Right hindlimb (tissue), 1 donor: ENCODE measurements around the gene CEACAM7.
"Not testable (repeated sequence)": the region's sequence is repeated elsewhere in the genome, so short reads cannot be mapped to it uniquely, and the experiment has no call there.

Experiments
- DNase-seq: peaks from one replicate; pipeline ENCODE4 v3.0.0-alpha.2; 2018

CEACAM7 gene

DNA sequence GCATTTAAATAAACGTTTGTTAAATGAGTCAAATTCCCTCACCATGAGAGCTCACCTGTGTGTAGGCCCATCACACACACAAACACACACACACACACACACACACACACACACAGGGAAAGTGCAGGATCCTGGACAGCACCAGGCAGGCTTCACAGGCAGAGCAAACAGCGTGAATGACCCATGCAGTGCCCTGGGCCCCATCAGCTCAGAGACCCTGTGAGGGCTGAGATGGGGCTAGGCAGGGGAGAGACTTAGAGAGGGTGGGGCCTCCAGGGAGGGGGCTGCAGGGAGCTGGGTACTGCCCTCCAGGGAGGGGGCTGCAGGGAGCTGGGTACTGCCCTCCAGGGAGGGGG lies 11.9 kb upstream of the CEACAM7 start:
- no peak for DNase-seq

DNA sequence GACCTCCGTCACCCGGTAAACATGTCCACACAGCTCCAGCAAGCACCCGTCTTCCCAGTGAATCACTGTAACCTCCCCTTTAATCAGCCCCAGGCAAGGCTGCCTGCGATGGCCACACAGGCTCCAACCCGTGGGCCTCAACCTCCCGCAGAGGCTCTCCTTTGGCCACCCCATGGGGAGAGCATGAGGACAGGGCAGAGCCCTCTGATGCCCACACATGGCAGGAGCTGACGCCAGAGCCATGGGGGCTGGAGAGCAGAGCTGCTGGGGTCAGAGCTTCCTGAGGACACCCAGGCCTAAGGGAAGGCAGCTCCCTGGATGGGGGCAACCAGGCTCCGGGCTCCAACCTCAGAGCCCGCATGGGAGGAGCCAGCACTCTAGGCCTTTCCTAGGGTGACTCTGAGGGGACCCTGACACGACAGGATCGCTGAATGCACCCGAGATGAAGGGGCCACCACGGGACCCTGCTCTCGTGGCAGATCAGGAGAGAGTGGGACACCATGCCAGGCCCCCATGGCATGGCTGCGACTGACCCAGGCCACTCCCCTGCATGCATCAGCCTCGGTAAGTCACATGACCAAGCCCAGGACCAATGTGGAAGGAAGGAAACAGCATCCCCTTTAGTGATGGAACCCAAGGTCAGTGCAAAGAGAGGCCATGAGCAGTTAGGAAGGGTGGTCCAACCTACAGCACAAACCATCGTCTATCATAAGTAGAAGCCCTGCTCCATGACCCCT lies 11.3 kb upstream of the CEACAM7 start:
- no peak for DNase-seq

DNA sequence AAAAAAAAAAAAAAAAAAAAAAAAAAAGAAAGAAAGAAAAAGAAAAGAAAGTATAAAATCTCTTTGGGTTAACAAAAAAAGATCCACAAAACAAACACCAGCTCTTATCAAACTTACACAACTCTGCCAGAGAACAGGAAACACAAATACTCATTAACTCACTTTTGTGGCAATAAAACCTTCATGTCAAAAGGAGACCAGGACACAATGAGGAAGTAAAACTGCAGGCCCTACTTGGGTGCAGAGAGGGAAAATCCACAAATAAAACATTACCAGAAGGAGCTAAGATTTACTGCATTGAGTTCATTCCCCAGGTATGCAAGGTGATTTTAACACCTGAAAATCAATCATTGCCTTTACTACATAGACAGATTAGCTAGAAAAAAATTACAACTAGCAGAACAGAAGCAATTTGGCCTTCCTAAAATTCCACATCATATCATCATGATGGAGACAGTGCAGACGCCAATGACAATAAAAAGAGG lies 10.7 kb upstream of the CEACAM7 start:
- DNase-seq: no peak

DNA sequence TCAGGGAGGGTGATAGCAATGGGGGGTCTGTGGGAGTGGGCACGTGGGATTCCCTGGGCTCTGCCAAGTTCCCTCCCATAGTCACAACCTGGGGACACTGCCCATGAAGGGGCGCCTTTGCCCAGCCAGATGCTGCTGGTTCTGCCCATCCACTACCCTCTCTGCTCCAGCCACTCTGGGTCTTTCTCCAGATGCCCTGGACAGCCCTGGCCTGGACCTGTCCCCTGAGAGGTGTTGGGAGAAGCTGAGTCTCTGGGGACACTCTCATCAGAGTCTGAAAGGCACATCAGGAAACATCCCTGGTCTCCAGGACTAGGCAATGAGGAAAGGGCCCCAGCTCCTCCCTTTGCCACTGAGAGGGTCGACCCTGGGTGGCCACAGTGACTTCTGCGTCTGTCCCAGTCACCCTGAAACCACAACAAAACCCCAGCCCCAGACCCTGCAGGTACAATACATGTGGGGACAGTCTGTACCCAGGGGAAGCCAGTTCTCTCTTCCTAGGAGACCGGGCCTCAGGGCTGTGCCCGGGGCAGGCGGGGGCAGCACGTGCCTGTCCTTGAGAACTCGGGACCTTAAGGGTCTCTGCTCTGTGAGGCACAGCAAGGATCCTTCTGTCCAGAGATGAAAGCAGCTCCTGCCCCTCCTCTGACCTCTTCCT lies 9.3 kb upstream of the CEACAM7 start:
- no peak for DNase-seq

DNA sequence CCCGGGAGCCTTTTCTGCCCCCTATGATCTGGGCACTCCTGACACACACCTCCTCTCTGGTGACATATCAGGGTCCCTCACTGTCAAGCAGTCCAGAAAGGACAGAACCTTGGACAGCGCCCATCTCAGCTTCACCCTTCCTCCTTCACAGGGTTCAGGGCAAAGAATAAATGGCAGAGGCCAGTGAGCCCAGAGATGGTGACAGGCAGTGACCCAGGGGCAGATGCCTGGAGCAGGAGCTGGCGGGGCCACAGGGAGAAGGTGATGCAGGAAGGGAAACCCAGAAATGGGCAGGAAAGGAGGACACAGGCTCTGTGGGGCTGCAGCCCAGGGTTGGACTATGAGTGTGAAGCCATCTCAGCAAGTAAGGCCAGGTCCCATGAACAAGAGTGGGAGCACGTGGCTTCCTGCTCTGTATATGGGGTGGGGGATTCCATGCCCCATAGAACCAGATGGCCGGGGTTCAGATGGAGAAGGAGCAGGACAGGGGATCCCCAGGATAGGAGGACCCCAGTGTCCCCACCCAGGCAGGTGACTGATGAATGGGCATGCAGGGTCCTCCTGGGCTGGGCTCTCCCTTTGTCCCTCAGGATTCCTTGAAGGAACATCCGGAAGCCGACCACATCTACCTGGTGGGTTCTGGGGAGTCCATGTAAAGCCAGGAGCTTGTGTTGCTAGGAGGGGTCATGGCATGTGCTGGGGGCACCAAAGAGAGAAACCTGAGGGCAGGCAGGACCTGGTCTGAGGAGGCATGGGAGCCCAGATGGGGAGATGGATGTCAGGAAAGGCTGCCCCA lies 8.5 kb upstream of the CEACAM7 start:
- DNase-seq: no peak

DNA sequence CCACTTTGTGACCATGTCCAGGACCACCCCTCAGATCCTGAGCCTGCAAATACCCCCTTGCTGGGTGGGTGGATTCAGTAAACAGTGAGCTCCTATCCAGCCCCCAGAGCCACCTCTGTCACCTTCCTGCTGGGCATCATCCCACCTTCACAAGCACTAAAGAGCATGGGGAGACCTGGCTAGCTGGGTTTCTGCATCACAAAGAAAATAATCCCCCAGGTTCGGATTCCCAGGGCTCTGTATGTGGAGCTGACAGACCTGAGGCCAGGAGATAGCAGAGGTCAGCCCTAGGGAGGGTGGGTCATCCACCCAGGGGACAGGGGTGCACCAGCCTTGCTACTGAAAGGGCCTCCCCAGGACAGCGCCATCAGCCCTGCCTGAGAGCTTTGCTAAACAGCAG lies 7.7 kb upstream of the CEACAM7 start:
- no peak for DNase-seq

DNA sequence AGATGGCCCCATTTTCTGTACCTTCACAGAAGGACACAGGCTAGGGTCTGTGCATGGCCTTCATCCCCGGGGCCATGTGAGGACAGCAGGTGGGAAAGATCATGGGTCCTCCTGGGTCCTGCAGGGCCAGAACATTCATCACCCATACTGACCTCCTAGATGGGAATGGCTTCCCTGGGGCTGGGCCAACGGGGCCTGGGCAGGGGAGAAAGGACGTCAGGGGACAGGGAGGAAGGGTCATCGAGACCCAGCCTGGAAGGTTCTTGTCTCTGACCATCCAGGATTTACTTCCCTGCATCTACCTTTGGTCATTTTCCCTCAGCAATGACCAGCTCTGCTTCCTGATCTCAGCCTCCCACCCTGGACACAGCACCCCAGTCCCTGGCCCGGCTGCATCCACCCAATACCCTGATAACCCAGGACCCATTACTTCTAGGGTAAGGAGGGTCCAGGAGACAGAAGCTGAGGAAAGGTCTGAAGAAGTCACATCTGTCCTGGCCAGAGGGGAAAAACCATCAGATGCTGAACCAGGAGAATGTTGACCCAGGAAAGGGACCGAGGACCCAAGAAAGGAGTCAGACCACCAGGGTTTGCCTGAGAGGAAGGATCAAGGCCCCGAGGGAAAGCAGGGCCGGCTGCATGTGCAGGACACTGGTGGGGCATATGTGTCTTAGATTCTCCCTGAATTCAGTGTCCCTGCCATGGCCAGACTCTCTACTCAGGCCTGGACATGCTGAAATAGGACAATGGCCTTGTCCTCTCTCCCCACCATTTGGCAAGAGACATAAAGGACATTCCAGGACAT lies 7.0 kb upstream of the CEACAM7 start:
- no peak for DNase-seq

DNA sequence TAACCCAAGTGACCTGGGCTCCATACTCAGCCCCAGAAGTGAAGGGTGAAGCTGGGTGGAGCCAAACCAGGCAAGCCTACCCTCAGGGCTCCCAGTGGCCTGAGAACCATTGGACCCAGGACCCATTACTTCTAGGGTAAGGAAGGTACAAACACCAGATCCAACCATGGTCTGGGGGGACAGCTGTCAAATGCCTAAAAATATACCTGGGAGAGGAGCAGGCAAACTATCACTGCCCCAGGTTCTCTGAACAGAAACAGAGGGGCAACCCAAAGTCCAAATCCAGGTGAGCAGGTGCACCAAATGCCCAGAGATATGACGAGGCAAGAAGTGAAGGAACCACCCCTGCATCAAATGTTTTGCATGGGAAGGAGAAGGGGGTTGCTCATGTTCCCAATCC lies 6.1 kb upstream of the CEACAM7 start:
- no peak for DNase-seq

DNA sequence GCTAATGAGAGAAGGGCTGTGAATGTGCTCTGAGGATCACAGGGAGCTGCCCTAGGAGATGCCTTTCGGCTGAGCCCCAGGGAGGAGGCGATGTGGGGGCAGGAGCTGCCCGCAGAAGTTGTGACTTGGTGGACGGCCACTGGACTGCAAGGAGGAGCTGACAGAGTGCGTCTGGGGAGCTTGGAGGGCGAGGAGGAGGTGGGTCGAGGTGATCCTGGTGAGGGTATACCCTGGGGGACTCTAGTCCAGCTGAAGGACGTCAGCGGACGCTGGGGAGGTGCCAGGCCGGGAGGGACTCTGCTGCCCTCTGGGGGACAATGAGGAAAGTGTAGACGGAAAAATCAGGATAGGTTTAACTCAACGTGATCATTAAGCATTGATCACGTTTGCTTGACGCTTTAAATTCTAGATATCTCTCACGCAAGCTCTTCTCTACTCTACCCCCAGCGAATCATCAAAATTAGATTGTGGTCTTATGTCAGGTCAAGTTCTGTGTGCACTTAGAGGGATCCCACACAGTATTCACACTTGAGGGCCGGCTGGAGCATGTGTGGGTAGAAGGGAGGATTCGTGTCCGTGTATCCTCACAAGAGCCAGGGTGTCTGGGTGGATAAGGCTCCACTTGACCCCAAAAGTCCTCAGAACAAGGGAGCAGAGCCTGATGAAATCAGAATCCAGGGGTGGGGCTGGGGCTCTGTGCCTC lies 3.3 kb upstream of the CEACAM7 start:
- no peak for DNase-seq

DNA sequence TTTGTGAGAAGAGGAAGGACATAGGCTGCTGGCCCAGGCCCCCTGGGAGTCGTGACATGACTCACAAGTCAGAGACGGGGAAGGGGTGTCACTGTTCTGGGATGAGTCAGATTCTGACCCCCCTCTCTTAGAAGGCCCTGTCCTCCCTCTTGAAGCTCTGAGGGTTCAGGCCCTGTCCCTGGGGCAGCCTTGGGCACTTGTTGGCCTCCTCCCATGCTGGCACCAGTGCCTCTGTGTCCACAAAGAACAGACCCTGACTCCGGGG lies 2.7 kb upstream of the CEACAM7 start:
- no peak for DNase-seq

DNA sequence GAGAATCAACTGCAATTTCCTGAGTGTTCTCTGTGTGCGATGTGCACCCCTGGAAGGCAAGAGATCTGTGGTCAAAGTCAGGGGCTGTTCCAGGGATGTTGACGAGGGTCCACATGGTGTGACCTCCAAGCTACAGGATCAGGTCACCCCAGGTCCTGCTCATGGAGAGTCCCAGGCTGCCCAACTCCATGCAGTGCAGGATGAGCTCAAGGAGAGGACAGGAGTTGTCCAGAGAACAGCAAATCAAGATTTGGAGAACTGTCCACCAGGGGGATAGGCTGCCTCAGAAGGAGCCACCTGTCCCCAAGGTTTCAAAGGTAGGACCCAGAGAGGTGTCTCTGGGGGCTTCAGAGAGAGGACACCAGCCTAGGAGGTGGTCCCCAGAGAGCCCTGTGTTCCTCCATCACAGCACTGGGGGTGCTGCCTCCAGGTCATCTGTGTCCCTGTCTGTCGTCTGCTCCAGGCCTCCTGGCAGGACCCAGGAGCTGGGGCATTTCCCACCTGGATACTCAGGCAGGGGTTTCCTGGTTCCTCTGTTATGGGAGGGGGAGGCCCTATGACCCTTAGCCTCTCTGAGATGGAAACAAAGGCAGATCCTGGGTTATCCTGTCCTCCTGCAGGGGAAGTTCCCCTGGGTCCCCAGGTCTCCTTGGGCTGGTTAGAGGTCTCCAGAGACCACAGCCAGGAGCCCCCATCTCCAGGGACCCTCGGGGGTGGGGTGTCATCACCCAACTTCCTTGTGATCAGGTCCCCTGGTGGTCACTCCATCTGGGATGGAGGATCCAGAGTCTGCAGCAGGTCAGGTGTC lies 2.1 kb upstream of the CEACAM7 start:
- no peak for DNase-seq

DNA sequence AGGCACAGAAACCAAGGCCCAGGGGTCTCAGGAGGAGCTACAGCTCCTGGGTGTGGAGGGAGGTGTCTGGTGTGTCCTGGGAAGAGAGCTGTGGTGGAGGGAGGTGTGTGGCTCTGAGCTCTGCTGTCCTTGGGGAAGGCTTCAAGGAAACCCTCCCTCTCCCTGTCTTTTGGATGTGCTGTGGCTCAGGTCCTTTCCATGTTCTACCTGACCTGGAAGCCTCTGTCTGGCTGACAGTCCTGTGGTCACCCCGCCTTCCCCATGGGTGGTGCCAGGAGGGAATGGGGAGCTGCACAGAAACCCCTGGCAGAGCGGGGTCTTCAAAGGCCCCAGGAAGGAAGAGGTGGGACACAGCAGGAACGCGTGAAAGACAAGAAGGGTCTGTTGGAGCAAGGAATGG lies 617 bp upstream of the CEACAM7 start:
- no peak for DNase-seq

DNA sequence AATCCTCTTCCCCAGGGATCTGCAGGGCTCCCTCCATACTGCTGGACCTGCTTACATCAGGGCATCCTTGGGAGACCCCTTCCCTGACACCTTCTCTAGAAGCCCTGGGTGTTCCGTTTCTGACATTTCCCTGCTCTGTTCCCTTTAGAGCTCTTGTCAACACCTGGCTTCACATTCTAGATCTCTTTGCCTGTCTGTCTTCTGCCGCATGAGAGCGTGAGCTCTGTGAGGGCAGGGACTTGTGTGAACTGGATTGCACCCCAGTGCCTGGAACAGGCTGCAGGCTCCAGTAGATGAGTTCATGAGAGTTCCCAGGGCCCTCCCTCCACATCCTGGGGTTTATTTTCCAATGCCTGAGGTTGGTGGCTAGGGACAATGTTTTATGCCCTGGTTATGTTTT lies 651 bp downstream of the CEACAM7 start:
- DNase-seq: no peak

DNA sequence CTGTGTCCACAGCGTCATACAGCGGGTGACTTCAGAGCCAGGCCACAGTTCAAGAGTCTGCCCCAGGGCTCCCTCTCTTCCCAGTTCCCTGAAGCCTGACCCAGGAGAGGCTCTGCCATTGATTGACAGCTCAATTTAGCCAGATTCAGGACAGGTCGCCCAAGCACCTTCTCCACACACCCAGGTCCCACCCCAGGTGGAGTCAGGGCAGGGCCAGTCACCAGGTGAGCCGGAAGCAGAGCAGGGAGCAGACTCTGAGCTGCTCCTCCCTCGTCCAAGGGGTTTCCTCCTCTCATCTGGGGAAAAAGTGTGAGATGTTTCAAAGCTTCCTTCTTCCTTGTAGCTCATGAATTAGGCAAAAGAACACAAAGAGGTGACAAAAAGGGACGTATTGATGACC lies 5.6 kb downstream of the CEACAM7 start:
- no peak for DNase-seq

DNA sequence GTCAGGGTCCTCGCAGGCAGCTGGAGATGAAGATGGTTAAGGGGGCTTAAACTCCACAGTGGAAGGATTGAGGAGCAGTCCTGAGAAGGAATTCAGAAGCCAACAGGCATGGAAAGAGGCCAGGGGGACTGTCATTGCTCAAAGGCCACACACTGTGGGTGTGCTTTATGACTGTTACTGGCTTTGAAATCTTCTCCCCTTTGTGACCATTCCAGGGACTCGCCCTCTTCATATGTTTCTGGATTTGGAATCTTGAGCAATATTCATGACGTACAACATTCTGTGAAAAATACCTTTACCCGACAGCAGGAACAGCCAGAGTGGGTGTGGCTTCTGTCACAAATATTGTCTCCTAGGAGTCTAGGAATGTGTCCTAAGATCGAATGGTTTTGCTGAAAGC lies 16.6 kb downstream of the CEACAM7 start:
- no peak for DNase-seq

DNA sequence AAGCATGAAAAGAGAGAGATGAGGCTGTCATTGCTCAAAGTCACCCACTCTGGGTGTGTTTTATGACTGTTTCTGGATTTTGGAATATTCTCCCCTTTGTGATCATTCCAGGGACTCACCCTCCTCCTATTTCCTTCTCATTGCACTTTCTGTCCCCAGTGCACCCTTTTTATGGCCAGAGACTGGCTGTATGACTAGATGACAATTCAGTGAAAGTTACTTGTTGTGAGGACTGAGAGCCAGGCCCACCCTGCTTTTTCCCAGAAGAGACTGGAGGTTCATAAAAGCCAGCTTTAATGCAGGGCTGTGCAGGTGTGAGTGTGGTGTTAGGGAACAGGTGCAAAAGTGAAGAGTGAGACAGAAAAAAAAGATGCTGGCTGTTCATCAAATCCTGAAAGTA lies 17.3 kb downstream of the CEACAM7 start:
- no peak for DNase-seq

DNA sequence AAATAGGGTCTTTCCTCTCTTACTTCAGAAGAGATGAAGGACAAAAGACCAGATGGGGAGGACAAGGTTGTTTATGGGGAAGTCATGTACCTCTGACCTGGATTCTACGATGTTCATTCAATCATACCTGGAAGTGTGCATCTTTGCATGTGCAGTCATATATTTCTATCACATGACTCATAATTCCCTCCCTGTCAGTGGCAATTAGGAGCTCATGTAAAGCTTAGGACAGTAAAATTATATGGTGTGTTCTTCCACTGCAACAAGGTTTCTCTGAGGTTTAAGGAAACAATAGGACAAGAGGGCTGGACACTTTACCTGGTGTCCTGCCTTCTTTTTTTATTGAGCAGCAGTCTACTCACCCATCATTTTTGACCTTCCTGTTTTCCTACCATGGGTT lies 19.8 kb downstream of the CEACAM7 start:
- no peak for DNase-seq

DNA sequence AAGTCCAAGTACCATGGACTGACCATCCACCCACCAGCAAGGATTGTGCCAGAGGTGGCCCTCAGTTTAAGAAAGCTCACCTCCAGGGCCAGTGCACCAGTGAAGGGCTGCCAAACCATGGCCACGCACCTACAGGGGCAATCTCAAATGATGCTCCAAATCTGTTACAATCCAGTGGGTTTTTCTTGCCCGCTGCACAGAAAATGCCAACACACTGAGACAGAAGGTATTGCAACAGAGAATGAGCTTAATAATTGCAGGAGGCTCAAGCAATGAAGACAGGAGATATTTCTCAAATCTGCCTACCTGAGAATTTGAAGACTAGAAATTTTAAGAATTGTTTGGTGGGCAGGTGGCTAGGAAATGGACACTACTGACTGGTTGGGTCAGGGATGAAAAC lies 22.0 kb downstream of the CEACAM7 start:
- DNase-seq: no peak

DNA sequence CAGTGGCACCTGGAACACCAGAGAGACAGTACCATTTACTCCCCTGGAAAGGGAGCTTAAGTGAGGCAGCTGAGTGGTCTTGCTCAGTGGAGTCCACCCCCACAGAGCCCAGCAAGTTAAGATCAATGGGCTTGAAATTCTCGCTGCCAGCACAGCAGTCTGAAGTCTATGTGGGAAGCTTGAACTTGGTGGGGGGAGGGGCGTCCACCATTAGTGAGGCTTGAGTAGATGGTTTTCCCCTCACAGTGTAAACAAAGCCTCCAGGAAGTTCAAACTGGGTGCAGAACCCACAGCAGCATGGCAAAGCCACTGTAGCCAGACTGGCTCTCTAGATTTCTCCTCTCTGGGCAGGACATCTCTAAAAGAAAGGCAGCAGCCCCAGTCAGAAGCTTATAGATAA lies 30.9 kb downstream of the CEACAM7 start:
- no peak for DNase-seq

DNA sequence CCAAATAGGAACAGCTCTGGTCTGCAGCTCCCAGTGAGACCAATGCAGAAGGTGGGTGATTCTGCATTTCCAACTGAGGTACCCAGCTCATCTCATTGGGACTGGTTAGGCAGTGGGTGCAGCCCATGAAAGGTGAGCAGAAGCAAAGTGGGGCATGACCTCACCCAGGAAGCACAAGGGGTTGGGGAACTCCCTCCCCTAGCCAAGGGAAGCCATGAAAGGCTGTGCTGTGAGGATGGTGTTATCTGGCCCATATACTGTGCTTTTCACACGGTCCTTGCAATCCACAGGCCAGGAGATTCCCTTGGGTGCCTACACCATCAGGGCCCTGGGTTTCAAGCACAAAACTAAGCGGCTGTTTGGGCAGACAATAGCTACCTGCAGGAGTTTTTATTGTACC lies 31.3 kb downstream of the CEACAM7 start:
- DNase-seq: not testable (repeated sequence)

DNA sequence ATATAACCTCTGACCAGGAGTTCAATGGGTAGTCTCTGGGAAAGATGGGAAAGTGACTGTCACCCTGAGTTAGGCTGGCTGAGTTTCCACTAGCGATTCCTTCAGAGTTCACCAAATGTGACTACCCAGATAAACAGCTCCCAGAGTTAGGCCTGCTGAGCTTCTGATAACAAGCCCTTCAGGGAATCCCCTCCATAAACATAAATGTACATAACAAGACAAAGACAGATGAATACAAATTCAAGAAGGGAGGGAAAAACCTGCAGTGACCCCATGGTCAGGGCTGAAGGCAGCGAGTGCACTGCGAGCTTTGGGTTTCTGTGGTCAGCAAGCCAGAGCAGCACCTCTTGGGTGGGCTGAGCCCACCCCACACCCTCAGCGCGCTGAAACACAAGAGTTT lies 35.8 kb downstream of the CEACAM7 start:
- no peak for DNase-seq

DNA sequence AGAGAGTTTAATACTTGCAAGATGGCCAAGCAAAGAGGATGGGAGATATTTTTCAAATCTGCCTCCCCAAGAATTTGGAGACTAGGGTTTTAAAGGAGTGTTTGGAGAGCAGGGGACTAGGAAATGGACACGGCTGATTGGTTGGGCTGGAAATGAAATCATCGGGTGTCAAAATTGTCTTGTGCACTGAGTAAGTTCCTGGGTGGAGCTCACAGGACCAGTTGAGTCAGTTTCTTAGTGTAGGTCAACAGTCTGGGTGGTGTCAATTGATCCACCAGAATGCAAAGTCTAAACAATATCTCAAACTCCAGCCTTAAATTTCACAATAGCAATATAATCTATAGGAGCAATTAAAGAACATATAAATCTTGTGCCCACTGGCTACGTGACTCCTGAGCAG lies 38.2 kb downstream of the CEACAM7 start:
- DNase-seq: no peak
